ENCODE data around the gene ASCL3. TPM values are rescaled to one million over a fixed set of nuclear protein-coding genes. Genes with fewer than 3 reads are reported as not detected.

The ASCL3 gene
- total RNA-seq, 2 donors from 2014 or later, result not detected

GRCh38 chr11:8956860-8957259, 14.0 kb upstream of the ASCL3 start:
- 91% methylated on average over 4 of the region's 4 CpGs for WGBS
- peaks cover 0 to 5% of the 10 kb centered on the region in 2 donors for H3K36me3 ChIP-seq

GRCh38 chr11:8948886-8949285, 6.1 kb upstream of the ASCL3 start:
- DNase-seq (ENCODE audit: low spot score), result no peak
- H3K27ac ChIP-seq, result no peak overlapping the region
- H3K27me3 ChIP-seq (replicated peaks; ENCODE audit: insufficient read depth), result no peaks in the 10 kb centered on the region
- H3K9me3 ChIP-seq, result no peaks in the 10 kb centered on the region
- no peaks in the 10 kb centered on the region for H3K4me1 ChIP-seq (replicated peaks)
- 72% methylated on average over 3 of the region's 3 CpGs for WGBS
- H3K4me3 ChIP-seq, result no peak overlapping the region
- H3K36me3 ChIP-seq, result peaks cover 0 to 5% of the 10 kb centered on the region in 2 donors
- TF ChIP-seq POLR2A (IDR thresholded peaks at IDR 0.05) (no peak), POLR2AphosphoS5 (IDR thresholded peaks at IDR 0.05) (no peak), CTCF (IDR thresholded peaks at IDR 0.05) (no peak)
- intact Hi-C loops (cut with DNase I), result no loop called here

More at GRCh38 chr11:8956860-8957259, 14.0 kb upstream of the ASCL3 start:
- no peaks in the 10 kb centered on the region for H3K27me3 ChIP-seq (replicated peaks; ENCODE audit: insufficient read depth)
- H3K4me1 ChIP-seq (replicated peaks), result no peaks in the 10 kb centered on the region
- no peaks in the 10 kb centered on the region for H3K9me3 ChIP-seq
- DNase-seq (ENCODE audit: low spot score), result no peak
- TF ChIP-seq CTCF (IDR thresholded peaks at IDR 0.05) (no peak), POLR2AphosphoS5 (IDR thresholded peaks at IDR 0.05) (no peak), POLR2A (IDR thresholded peaks at IDR 0.05) (no peak)
- H3K4me3 ChIP-seq, result no peak overlapping the region
- H3K27ac ChIP-seq, result no peak overlapping the region
- intact Hi-C loops (cut with DNase I), result loop anchor here (5.0 kb wide), 1 partner anchor 130 kb away; no protein-coding TSS in a partner anchor

GRCh38 chr11:8947230-8947943, 4.6 kb upstream of the ASCL3 start:
- no peaks in the 10 kb centered on the region for H3K4me1 ChIP-seq (replicated peaks)
- H3K4me3 ChIP-seq, result no peak overlapping the region
- no peak for DNase-seq (ENCODE audit: low spot score)
- H3K27me3 ChIP-seq (replicated peaks; ENCODE audit: insufficient read depth), result no peaks in the 10 kb centered on the region
- WGBS, result 83% methylated on average over 4 of the region's 4 CpGs
- H3K9me3 ChIP-seq, result no peaks in the 10 kb centered on the region
- intact Hi-C loops (cut with DNase I), result no loop called here
- TF ChIP-seq POLR2A (IDR thresholded peaks at IDR 0.05), result no peak
- no peak for TF ChIP-seq CTCF (IDR thresholded peaks at IDR 0.05)
- TF ChIP-seq POLR2AphosphoS5 (IDR thresholded peaks at IDR 0.05), result no peak
- no peaks in the 10 kb centered on the region for H3K36me3 ChIP-seq
- H3K27ac ChIP-seq, result no peak overlapping the region

GRCh38 chr11:8941341-8942103, 1.3 kb downstream of the ASCL3 start:
- WGBS, result 75% methylated on average over 8 of the region's 8 CpGs
- no peak for DNase-seq (ENCODE audit: low spot score)

More at GRCh38 chr11:8941341-8942103, 1.3 kb downstream of the ASCL3 start:
- Histone ChIP-seq H3K4me1 (replicated peaks) (no peaks in the 10 kb centered on the region), H3K9me3 (no peaks in the 10 kb centered on the region), H3K36me3 (no peaks in the 10 kb centered on the region), H3K4me3 (no peak overlapping the region), H3K27me3 (replicated peaks; ENCODE audit: insufficient read depth) (no peaks in the 10 kb centered on the region), H3K27ac (no peak overlapping the region)
- intact Hi-C loops (cut with DNase I), result no loop called here
- TF ChIP-seq CTCF (IDR thresholded peaks at IDR 0.05) (no peak), POLR2A (IDR thresholded peaks at IDR 0.05) (no peak), POLR2AphosphoS5 (IDR thresholded peaks at IDR 0.05) (no peak)

Measured in prostate gland (tissue), 2 donors.